Bronchial epithelial cell (primary cell): Measurements from ENCODE around the gene WDFY2. TPM values are rescaled to one million over a fixed set of nuclear protein-coding genes. Genes with fewer than 3 reads are reported as not detected.

ENCODE experiments used
- DNase-seq: peaks from one replicate; pipeline ENCODE4 v3.0.0-alpha.2; 2010; ENCODE audit warnings: low read depth
- FAIRE-seq: peaks from 2 replicates; lab custom pipeline; 2011; peaks lifted over from hg19 to GRCh38; lab: Jason Lieb, UNC
- H3K27me3 ChIP-seq: 2 replicates; pipeline ENCODE4 v1.5.1; 2011; ENCODE audit warnings: low read length; ENCODE audit not compliant: control insufficient read depth, insufficient read depth
- H3K36me3 ChIP-seq: 2 replicates; pipeline ENCODE4 v1.5.1; 2011; ENCODE audit warnings: low read length; ENCODE audit not compliant: control insufficient read depth, insufficient read depth
- H3K4me3 ChIP-seq: 2 replicates; pipeline ENCODE4 v1.5.1; 2011; ENCODE audit warnings: mild to moderate bottlenecking, low read depth, low read length, control low read depth
- total RNA-seq: library from RNA; depleted of rRNA; stranded (reverse); fragments of >200 nt; gene quantifications from 2 replicates; pipeline ENCODE4 v1.2.1, GENCODE V29; 2014
- TF ChIP-seq, protein P1 (sequence below): IDR thresholded peaks from 2 replicates; pipeline ENCODE4 v1.5.1; 2011; ENCODE audit warnings: mild to moderate bottlenecking, moderate library complexity, low read length, control low read depth, inconsistent platforms; ENCODE audit not compliant: insufficient read depth, severe bottlenecking

The WDFY2 gene
- total RNA-seq, 1 donor from 2014 or later: 11.3 TPM

DNA sequence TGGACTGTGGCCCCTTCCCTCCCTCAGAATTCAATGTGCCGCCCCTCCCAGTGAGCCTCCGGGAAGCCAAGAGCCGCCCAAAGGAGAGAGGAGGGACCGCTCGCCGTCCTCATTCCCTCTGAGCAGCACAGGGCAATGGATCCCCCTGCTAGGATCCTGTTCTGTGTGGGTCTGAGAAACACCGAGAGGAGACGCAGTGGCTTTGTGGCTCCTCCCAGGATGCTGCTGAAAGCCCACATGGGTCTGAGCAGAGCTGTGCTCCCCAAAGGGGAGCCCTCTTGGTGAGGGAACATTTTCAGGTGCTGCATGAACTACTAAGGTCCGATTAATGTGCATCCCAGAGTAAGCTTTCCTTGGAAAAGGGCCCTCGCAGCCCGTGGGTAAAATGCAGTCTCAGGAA is 189.3 kb downstream of the WDFY2 start:
- no peak for DNase-seq
- Histone ChIP-seq H3K27me3 (no peaks in the 10 kb centered on the region), H3K4me3 (no peak overlapping the region), H3K36me3 (no peaks in the 10 kb centered on the region)
- no peak for FAIRE-seq
- TF ChIP-seq, protein P1, sequence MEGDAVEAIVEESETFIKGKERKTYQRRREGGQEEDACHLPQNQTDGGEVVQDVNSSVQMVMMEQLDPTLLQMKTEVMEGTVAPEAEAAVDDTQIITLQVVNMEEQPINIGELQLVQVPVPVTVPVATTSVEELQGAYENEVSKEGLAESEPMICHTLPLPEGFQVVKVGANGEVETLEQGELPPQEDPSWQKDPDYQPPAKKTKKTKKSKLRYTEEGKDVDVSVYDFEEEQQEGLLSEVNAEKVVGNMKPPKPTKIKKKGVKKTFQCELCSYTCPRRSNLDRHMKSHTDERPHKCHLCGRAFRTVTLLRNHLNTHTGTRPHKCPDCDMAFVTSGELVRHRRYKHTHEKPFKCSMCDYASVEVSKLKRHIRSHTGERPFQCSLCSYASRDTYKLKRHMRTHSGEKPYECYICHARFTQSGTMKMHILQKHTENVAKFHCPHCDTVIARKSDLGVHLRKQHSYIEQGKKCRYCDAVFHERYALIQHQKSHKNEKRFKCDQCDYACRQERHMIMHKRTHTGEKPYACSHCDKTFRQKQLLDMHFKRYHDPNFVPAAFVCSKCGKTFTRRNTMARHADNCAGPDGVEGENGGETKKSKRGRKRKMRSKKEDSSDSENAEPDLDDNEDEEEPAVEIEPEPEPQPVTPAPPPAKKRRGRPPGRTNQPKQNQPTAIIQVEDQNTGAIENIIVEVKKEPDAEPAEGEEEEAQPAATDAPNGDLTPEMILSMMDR: no peak

GRCh38 chr13:51776179-51776578 is 191.9 kb downstream of the WDFY2 start:
- TF ChIP-seq, protein P1: no peak
- Histone ChIP-seq H3K36me3 (no peaks in the 10 kb centered on the region), H3K4me3 (no peak overlapping the region), H3K27me3 (no peaks in the 10 kb centered on the region)
- FAIRE-seq (no peak), DNase-seq (no peak)

- Histone ChIP-seq H3K4me3 (no peak overlapping the region), H3K36me3 (no peaks in the 10 kb centered on the region), H3K27me3 (no peaks in the 10 kb centered on the region)
- TF ChIP-seq, protein P1: no peak
- no peak for DNase-seq
- FAIRE-seq: no peak
These were observed 193.7 kb downstream of the WDFY2 start for GRCh38 chr13:51777921-51778320.

- FAIRE-seq (no peak), DNase-seq (no peak)
- Histone ChIP-seq H3K36me3 (no peaks in the 10 kb centered on the region), H3K27me3 (no peaks in the 10 kb centered on the region), H3K4me3 (no peak overlapping the region)
- TF ChIP-seq, protein P1: no peak
These were observed 194.1 kb downstream of the WDFY2 start for GRCh38 chr13:51778392-51778791.

- DNase-seq (no peak), FAIRE-seq (no peak)
- Histone ChIP-seq H3K4me3 (no peak overlapping the region), H3K27me3 (no peaks in the 10 kb centered on the region), H3K36me3 (no peaks in the 10 kb centered on the region)
- TF ChIP-seq, protein P1: no peak
These were observed 195.8 kb downstream of the WDFY2 start for GRCh38 chr13:51780099-51780498.
